IMR-90 (cell line): Measurements from ENCODE around the gene COL4A1.

Source experiments
- MAFK ChIP-seq: IDR thresholded peaks from 2 replicates; pipeline ENCODE4 v1.6.1; 2012; ENCODE audit warnings: low read depth, low read length, improper control_type of control experiment
- MXI1 ChIP-seq: IDR thresholded peaks from 2 replicates; pipeline ENCODE4 v1.6.1; 2012; ENCODE audit warnings: low read depth, mild to moderate bottlenecking, low read length, moderate library complexity, borderline replicate concordance
- POLR2A ChIP-seq: IDR thresholded peaks from 2 replicates; pipeline ENCODE4 v1.6.1; 2012; ENCODE audit warnings: mild to moderate bottlenecking, low read depth, low read length
- RCOR1 ChIP-seq: IDR thresholded peaks from 2 replicates; pipeline ENCODE4 v1.6.1; 2012; ENCODE audit warnings: mild to moderate bottlenecking, low read length, improper control_type of control experiment; ENCODE audit not compliant: insufficient replicate concordance
- TF ChIP-seq, protein P1 (sequence below): conservative IDR thresholded peaks from 2 replicates; pipeline ENCODE4 v1.5.1; 2012; ENCODE audit warnings: mild to moderate bottlenecking, low read depth, low read length, improper control_type of control experiment

- TF ChIP-seq, protein P1, sequence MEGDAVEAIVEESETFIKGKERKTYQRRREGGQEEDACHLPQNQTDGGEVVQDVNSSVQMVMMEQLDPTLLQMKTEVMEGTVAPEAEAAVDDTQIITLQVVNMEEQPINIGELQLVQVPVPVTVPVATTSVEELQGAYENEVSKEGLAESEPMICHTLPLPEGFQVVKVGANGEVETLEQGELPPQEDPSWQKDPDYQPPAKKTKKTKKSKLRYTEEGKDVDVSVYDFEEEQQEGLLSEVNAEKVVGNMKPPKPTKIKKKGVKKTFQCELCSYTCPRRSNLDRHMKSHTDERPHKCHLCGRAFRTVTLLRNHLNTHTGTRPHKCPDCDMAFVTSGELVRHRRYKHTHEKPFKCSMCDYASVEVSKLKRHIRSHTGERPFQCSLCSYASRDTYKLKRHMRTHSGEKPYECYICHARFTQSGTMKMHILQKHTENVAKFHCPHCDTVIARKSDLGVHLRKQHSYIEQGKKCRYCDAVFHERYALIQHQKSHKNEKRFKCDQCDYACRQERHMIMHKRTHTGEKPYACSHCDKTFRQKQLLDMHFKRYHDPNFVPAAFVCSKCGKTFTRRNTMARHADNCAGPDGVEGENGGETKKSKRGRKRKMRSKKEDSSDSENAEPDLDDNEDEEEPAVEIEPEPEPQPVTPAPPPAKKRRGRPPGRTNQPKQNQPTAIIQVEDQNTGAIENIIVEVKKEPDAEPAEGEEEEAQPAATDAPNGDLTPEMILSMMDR: no peak
- TF ChIP-seq POLR2A (no peak; the same call in 1 of the 2 replicates), MAFK (no peak), RCOR1 (no peak), MXI1 (no peak)
These were observed 10.1 kb upstream of the COL4A1 start for GRCh38 chr13:110317093-110317492.
